Suppressor macrophage treated with lipopolysaccharide for 4 hours (primary cell): ENCODE data around the gene RRP12.

Experiments
- DNase-seq: peaks from one replicate; pipeline ENCODE4 v3.0.0-alpha.2; 2020

RRP12 gene

DNA sequence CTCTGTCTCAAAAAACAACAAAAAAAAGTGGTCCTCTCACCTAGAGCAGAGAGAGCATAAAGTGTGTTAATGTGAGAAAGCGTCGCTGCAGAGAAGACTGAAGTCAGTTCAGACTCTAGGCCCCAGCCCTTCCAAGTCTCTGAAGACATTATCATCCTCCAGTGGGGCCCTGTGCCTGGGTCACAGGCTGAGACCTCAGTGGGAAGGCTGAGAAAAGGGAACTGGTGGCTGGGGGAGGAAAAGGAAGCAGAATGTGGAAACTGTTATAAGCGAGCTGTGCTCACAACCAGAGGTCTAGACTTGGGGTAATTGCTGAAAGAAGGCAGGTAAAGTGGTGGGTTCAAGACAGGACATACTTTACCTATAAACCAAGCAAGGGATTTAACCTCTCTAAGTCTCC lies 4.9 kb upstream of the RRP12 start:
- DNase-seq = peak; percentile 86

DNA sequence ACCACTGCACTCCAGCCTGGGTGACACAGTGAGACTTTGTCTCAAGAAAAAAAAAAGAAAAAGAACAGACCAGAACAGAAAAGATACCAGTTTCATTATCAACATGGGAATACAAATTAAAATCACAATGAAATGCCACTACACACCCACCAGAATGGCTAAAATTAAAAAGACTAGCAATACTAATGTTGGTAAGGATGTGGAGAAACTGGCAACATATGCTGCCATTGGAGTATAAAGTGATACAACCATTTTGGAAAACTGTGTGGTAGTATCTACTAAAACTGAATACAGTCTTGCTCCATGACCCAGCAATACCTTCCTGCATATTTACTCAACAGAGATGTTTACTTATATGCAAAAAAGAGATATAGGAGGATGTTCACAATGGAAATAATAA lies 2.9 kb upstream of the RRP12 start:
- no peak for DNase-seq

DNA sequence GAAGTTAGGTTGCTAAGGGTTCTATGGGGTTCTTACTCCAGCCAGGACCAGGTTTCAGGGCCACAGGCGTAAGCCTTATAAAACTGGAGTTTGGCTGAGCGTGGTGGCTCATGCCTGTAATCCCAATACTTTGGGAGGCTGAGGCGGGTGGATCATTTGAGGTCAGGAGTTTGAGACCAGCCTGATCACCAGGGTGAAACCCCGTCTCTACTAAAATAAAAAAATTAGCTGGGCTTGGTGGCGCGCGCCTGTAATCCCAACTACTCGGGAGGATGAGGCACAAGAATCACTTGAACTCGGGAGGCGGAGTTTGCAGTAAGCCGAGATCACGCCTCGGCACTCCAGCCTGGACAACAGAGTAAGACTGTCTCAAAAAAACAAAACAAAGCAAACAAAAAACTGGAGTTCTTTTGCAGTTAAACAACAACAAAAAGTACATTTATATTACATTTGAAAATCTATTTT lies 347 bp upstream of the RRP12 start:
- no peak for DNase-seq

DNA sequence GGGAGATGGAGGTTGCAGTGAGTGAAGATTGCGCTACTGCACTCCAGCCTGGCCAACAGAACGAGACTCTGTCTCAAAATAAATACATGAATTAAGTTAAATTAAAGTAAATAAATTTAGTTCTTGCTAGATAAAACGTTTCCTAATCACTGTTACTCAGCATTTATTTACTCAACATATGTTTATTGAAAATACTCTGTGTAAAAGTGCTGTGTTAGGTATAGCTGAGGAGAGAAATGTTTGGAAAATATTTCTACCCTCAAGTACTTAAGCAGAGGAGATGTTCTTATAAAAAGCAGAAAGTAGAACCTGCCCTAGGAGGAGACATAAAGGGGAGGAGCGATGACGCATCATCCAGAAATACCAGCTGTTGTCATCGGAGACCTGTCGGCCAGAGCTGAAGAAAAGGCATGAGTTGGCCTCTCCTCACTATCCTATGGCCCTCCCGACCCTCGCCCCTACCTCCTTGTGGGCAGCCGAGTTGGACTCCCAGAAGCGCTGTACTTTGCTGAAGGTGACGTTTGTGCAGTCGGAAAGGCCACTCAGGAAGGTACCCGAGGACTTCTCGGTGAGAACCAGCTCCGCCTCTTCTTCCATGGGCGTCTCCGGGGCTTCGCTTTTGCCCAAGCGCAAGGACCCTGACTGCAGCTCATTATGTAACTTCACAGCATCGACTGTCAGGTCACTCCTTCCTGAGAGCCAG lies 1.1 kb downstream of the RRP12 start:
- peak; percentile 71 for DNase-seq

DNA sequence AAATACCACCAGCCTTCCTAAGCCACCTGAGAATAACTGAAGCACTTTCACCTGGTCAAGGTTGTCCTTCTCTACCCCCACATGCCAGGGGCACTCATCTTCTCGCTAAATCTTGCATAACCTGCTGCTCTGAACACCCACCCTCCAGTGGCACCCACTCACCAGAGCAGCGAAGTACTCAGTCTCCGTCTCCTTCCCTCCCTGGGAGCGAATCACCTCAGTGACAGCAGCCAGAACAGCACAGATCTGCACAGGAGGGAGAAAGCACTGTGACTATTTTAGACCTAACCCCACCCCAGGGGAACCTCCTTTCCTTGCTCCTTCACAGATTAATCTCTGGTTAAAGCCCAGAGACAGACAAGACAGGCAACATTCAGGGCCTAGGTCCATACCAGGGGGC lies 5.1 kb downstream of the RRP12 start:
- no peak for DNase-seq

DNA sequence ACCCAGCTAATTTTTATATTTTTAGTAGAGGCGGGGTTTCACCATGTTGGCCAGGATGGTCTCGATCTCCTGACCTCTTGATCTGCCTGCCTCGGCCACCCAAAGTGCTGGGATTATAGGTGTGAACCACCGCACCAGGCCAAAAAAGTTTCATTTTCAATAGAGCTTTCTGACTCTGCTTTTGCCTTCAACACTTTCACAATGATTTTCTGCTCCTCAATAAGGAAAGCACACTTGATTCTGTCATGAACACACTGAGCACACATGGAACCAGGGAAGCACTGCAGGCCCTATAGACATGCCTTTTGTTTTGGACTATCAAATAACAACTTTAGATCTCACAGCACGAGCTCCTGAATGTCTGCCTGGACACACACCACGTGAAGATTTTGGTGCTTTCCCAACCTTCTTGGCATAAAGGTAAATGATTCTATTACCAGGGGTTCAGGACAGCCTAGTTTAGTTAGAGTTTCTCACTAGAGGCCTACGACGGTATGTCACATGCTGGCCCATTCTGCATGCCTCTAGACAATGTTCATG lies 8.0 kb downstream of the RRP12 start:
- DNase-seq = no peak

DNA sequence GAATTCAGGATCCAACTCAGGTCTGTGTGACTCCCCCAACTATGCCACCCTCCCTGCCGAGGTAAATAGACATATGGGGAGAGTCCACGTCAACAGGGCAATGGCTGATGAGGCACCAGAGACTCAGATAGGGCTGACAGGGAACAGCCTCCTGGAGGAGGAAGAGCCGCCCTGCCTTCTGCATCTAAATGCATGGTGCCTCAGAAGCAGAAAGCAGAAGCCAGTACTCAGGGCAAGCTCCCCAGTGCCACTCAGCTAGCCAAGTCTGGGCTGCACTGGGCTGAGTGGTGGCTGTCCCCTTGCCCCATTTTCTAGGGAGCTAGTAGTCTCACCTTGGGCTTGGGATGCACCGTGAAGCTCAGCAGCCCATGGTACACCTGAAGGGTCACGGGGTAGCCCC lies 11.0 kb downstream of the RRP12 start:
- DNase-seq = no peak

DNA sequence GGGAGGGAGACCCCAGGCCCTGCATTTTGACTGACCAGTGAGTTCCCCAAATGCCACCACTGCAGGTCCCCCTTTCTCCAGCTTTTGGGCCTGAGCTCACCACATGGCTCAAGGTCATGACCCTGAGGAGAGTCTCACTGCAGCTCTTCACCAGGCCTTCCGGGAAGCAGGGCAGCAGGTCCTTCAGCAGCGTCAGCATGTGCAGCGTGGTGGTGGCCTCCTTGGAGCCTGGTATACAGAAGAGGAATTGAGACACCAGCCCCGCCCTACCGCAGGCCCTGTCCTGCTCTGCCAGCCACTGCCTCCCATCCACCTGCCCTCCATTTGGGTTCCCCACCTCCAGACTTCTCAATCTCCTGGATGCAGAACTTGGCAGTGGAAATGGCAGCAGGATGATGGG lies 13.0 kb downstream of the RRP12 start:
- peak; percentile 55 for DNase-seq

DNA sequence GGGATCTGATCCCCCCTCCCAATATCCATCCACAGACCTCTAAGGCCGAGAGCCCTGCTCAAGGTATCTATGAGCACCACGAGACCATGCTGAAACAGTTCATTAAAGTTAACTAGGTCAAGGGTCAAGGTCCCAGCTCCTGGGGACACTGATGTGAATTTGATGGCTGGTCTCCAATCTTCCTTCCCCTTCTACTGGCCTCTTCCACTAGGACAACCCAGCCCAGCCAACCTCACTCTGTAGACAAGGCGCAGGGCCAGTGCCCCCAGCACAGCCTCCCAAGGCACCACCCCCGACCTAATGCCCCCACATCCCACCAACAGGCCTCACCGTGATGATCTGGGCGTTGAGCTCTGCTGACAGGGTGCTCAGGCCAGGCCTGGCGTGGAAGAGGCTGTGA lies 15.6 kb downstream of the RRP12 start:
- no peak for DNase-seq

DNA sequence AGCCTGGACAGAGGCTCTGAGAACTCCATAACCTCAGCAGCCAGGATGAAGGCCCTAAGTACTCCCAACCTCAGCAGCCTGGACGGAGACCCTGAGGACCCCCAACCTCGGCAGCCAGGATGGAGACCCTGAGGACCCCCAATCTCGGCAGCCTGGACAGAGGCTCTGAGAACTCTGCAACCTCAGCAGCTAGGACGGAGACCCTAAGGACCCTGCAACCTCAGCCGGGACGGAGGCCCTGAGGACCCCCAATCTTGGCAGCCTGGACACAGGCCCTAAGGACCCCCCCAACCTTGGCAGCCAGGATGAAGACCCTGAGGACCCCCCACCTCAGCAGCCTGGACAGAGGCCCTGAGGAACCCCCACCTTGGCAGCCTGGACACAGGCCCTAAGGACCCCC lies 16.5 kb downstream of the RRP12 start:
- DNase-seq = no peak

DNA sequence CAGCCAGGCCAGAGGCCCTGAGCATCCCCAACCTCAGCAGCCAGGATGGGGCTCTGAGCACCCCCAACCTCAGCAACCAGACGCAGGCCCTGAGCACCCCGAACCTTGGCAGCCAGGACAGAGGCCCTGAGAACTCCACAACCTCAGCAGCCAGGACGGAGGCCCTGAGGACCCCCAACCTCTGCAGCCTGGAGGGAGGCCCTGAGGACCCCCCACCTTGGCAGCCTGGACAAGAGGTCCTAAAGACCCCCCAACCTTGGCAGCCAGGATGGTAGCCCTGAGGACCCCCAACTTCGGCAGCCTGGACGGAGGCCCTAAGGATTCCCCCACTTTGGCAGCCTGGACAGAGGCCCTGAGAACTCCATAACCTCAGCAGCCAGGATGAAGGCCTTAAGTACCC lies 17.0 kb downstream of the RRP12 start:
- DNase-seq = no peak

DNA sequence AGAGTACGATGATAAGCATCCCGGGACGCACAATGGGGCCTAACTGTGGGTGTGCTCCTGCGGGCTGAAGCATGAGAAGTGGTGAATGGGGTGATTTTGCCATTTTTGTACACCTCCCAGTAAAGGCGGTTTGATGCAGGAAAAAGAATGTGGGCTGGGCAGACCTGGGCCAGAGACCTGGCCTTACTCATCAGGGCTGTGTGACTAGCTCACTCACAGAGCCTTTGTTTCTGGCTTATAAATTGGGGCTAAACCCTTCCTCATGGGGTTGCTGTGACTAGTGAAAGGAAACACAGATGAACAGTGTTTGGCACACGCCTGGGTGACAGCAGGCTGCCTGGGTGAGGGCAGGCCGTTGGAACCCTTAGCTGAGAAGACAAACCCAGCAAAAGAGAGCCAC lies 18.0 kb downstream of the RRP12 start:
- no peak for DNase-seq

DNA sequence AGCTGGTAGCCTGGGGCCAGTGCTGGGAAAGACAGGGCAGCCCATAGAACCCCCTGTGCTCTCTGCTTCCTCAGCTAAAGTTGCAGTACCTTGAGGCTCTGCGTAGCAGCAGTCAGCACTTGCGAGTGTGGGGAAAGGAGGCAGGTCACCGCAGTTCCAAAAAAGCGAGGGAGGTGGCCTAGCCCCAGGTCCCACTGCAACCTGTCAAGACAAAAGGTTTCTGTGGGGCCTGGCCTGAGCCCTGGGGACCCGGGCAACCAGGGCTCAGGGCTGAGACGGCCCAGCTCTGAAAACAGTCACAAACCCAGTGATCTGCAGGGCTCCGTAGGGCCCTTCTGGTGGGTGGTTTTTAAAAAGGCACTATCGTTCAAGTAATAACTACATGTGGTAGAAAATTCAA lies 19.5 kb downstream of the RRP12 start:
- no peak for DNase-seq

DNA sequence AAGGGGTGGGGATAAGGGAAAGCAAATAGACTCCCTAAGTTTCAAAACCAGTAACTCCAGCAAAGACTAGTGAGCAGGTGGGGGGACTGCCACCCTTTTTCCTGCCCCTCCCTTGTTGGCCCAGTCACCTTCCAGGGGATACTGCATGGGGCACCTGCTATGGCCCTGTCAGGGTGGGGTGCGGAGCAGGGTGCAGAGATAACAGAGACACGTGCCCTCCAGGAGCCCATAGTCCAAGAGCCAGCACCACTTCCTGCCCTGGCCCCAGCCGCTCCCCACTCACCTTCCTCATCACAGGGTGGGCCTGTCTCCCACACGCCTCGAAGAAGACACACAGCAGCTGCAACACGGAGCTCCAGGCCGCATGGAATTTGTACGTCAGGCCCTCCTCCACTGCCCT lies 20.6 kb downstream of the RRP12 start:
- DNase-seq = no peak

DNA sequence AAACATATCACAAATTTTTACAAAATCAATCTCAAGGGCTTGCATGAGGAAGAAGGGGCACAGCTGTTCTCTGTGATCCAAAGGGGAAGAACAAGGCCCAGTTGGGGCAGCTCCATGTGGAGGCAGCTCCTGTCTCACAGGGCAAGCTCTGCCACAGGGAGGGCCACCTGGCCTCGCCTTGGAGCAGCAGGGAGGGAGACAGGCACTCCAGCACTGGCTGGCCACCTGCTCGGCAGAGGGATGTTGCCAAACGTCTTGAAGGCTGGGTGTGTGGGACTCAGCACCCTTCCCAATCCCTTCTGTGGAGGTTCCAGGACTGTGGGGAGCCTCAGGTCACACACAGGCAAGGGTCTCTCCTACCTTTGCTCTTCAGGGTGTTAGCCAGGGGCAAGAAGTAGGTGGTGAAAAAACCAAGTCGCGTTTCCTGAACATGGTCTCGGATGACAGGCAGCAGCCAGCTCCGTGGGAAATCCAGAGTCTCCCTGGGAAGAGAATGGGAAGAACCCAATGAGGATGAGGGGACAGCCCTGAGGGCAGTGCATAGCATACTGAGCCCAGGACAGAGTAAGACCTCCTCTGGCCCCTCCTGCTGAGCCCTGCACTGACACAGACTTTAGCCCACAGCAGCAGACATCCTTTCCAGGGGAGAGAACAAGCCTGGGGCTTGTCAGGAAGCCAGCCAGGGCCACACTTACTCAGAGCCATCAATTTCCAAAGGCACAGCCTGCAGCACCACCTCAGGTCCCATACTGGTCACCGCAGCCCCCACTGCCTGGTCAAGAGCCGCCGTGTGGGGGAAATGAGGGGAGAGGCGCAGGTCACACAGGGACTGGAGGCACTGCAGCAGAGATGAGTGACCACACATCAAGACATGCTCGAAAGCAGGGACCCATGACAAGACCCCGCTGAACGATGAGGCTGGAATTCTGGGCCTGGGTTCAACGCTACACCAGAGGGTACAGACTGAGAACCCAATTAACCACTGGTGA lies 21.9 kb downstream of the RRP12 start:
- DNase-seq = no peak

DNA sequence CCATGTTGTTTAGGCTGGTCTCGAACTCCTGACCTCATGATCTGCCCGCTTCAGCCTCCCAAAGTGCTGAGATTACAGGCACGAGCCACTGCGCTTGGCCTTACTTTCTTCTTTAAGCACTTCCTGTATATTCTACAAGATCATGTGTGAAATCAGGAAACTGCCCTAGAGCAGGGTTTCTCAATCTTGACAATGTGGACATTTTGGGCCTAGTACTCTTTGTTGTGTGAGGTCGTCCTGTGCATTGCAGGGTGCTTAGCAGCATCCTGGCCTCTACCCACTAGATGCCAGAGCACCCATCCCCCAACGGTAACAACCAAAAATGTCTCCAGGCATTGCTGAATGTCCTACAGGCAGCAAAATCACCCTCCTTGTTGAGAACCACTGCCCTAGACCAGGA lies 24.7 kb downstream of the RRP12 start:
- DNase-seq = peak; percentile 65

DNA sequence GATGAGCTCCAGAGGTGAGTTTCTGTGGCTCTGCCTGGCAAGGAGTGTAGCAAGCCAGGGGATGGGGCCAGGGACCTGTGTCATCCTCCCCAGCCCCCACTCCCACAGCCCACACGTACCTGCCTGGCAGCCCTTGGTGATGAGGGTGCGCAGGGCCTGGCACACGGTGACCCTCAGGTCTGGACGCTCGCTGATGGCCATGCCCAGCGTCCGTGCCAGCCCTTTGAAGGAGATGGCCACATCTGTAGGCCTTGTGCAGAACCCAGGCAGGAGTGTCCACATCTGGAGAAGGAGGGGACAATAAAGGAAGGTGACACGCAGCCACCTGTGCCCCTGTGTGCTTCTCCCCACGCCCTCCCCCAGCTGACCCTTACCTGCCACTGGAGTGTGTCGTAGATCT lies 27.7 kb downstream of the RRP12 start:
- DNase-seq = no peak

DNA sequence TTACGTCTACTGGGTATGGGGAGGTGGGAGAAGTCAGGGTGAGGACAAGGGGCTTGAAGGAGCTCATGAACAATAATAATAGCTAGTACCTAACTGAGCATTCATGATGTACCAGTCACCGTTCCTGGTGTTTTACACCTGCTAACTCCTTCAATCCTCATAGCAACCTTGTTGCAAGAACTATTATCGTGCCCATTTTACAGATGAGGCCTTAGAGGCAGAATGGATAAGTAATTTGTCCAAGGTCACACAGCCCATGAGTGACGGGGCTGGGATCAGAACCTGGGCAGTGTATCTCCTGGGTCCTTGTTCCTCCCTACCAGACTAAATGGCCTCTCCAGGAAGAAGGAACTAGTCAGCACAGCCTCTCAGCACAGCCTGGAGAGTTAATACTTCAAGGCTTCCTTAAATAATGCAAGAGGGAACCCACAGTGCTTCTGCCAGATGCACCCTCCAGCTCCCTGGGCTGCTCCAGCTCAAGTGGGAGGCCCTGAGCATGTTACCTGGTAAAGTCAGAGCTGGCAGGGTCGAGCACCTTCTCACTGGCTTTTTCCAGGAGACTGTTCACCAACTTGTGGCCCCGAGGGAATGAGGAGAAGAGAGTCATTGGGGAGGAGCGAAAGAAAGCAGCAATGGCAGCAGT lies 28.8 kb downstream of the RRP12 start:
- no peak for DNase-seq

DNA sequence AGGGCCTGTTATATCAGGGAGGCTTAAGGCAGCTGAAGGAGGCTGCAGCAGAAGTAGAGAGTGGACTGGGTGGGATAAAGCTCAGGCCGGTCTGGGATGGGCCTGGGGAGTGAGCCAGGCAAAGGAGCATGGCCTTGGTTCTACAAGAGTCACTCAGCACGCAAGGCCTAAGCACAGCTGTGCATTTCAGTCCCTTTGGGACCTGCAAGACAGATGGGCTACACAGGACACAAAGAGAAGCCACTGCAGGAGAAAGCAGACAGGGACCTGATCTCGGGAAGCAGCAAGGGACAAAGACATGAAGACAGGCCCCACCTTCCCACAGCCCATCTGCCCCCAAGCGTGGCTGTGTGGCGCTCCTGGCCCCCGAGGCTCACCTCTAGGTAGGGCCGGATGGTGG lies 29.4 kb downstream of the RRP12 start:
- DNase-seq = no peak

DNA sequence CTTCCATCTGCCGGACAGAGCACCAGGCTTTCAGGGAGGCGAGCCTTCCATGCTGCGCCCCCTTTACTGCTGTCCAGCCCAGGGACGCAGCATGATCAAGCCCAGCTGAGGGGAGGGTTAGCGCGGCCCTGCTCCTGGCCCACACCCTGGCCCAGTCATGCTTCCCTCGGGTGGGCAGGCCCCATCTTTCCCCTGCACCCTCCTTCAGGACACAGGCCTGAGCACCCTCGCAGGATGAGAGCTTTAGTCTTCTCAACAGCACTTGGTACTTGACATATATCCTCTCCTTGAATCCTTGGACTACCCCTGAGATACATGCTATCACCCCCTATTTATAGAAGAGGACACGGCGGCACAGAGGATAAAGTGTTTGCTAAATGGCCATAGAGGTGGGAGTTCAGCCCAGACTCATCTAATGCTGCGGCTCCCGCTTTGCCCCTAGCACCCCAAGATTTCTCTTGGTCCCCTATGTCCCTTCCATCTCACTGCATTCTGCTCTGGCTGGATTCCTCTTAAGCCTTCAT lies 34.0 kb downstream of the RRP12 start:
- DNase-seq = no peak

DNA sequence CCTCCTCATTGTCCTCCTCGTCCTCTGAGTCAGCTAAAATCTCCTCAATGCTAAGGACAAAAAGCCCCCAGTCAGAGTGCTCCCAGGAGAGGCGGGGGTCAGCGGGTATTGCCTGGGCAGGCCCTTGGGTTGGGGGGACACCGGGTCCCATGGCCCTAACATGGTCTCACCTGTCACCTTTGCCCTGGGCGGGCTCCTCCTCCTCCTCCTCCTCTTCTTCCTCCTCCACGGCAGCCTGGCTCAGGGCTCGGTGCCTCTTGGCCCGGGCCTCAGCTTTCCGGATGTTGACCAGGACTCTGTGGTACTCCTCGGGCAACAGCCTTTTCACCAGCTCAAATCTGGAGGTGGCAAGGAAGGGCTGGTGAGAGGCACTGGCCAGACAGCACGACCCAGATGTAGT lies 34.6 kb downstream of the RRP12 start:
- DNase-seq = no peak

DNA sequence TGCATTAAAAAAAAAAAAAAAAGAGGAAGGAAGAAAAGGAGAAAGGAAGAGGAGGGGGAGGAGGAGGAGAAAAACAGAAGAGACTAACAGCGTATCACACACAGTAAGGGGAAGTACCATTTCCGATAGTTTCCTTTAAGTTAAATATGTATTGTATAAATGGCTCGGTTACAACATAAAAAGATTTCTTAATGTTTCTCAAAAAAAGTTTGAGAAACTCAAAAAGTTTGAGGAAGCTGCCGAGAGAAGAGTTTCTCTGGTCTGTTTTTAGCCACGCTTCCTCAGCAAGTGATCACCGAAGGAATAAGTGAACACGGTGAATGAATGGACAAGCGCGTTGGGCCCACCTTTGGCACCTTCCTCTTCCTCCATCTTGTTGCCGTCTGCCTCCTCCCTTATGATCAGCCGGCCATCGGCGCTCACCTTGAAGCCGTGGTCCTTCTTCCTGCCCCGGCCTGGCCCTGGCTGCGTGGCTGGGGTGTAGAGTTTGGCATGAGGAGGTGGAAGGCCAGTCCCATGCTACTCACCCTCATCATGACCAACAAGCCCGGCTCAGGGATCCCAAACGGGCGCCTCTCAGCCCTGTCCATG lies 35.3 kb downstream of the RRP12 start:
- DNase-seq = peak; percentile 94

DNA sequence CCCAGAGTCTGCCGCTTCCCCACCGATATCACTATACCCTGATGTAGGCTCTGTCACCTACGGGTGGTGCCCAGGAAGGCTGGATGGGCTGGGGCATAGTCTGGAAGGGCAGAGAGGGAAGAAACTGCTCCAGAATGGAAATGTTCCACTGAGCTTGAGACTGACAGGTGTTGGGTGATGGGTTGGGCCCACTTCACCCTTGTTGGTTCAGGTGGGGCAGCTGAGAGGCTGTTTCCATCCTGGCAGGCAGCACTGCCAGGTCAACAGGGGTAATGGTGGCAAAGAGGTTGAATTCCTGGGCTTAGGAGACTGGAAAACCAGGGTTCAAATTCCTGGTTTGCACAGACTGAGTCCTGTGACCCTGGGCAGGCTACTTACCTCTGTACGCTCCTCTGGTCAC lies 38.1 kb downstream of the RRP12 start:
- DNase-seq = no peak
